ENCODE data around the gene ZDHHC18.

- TF ChIP-seq CTCF (conservative IDR thresholded peaks at IDR 0.05 in 1 of 2, IDR thresholded peaks at IDR 0.05 in 1 of 2; ENCODE audit: low read depth in 1 of 2, low read length in 2 of 2) (no peak), EZH2 (IDR thresholded peaks at IDR 0.05; ENCODE audit: low read length, missing control alignments) (no peak)
Measured at GRCh38 chr1:26839339-26839722, 12.8 kb downstream of the ZDHHC18 start.
